Measurements from ENCODE around the gene EXOC4.
"Not testable (repeated sequence)": the region's sequence is repeated elsewhere in the genome, so short reads cannot be mapped to it uniquely, and the experiment has no call there.

Gene EXOC4

GRCh38 chr7:133978502-133979295 lies 725.8 kb downstream of the EXOC4 start:
- ChIA-PET CTCF (interaction anchor here (1.4 to 1.5 kb wide), 2 partner anchors 17 to 49 kb away, joined by 3 to 4 read pairs; no protein-coding TSS in a partner anchor), POLR2A (no interaction called here)
- no peak for DNase-seq (ENCODE audit: extremely low spot score)

GRCh38 chr7:133980804-133981203 lies 727.9 kb downstream of the EXOC4 start:
- no peak for TF ChIP-seq CTCF (IDR thresholded peaks at IDR 0.05; ENCODE audit: control extremely low read depth, extremely low read depth, low read depth, missing control alignments)
- no peak for DNase-seq (ENCODE audit: extremely low spot score)
- POLR2A ChIA-PET: no interaction called here
- CTCF ChIA-PET: interaction anchor here (1.4 to 1.6 kb wide), 2 partner anchors 9 to 160 kb away, joined by 3 to 5 read pairs; no protein-coding TSS in a partner anchor

More at GRCh38 chr7:133978502-133979295, 725.8 kb downstream of the EXOC4 start:
- no peak for TF ChIP-seq CTCF (IDR thresholded peaks at IDR 0.05; ENCODE audit: control extremely low read depth, extremely low read depth, low read depth, missing control alignments)

GRCh38 chr7:133983685-133984419 lies 731.0 kb downstream of the EXOC4 start:
- no peak for TF ChIP-seq CTCF (IDR thresholded peaks at IDR 0.05; ENCODE audit: control extremely low read depth, extremely low read depth, low read depth, missing control alignments)
- POLR2A ChIA-PET: no interaction called here
- no peak for DNase-seq (ENCODE audit: extremely low spot score)
- CTCF ChIA-PET: interaction anchor here (1.2 to 1.6 kb wide), 3 partner anchors 11 to 103 kb away, joined by 3 to 4 read pairs (median 3); no protein-coding TSS in a partner anchor

- no peak for TF ChIP-seq CTCF (IDR thresholded peaks at IDR 0.05; ENCODE audit: control extremely low read depth, extremely low read depth, low read depth, missing control alignments)
- DNase-seq (ENCODE audit: extremely low spot score): no peak
- ChIA-PET CTCF (interaction anchor here (1.2 kb wide), 1 partner anchor 105 kb away, joined by 3 read pairs; no protein-coding TSS in a partner anchor), POLR2A (no interaction called here)
Measured at GRCh38 chr7:133985300-133985699, 732.4 kb downstream of the EXOC4 start.

- no peak for DNase-seq (ENCODE audit: extremely low spot score)
- ChIA-PET POLR2A (no interaction called here), CTCF (interaction anchor here (1.0 kb wide), 1 partner anchor 16 kb away, joined by 3 read pairs; no protein-coding TSS in a partner anchor)
- no peak for TF ChIP-seq CTCF (IDR thresholded peaks at IDR 0.05; ENCODE audit: control extremely low read depth, extremely low read depth, low read depth, missing control alignments)
Measured at GRCh38 chr7:133987582-133987981, 734.7 kb downstream of the EXOC4 start.

GRCh38 chr7:133993547-133993946 lies 740.7 kb downstream of the EXOC4 start:
- DNase-seq (ENCODE audit: extremely low spot score): no peak
- POLR2A ChIA-PET: no interaction called here
- CTCF ChIA-PET: no interaction called here
- TF ChIP-seq CTCF (IDR thresholded peaks at IDR 0.05; ENCODE audit: control extremely low read depth, extremely low read depth, low read depth, missing control alignments): no peak

- DNase-seq (ENCODE audit: extremely low spot score); POLR2A ChIA-PET: not testable (repeated sequence)
- CTCF ChIA-PET: interaction anchor here (1.1 to 1.7 kb wide), 3 partner anchors 8 to 22 kb away, joined by 4 read pairs; no protein-coding TSS in a partner anchor
Measured at GRCh38 chr7:133994100-133994499, 741.2 kb downstream of the EXOC4 start.

Measured in GM10248 (cell line).